H1 (cell line): ENCODE data around the gene TRIM10. TPM values are rescaled to one million over a fixed set of nuclear protein-coding genes. Genes with fewer than 3 reads are reported as not detected.

ENCODE experiments used
- CTCF ChIA-PET: fragments of 300-600 bp; sonication (Branson Sonifier 250); formaldehyde crosslinking; loops from one replicate; lab custom pipeline; 2021; ENCODE audit not compliant: partially characterized antibody; lab: Charles Lee
- POLR2A ChIA-PET: fragments of 300-600 bp; sonication (Branson Sonifier 250); formaldehyde crosslinking; loops from one replicate; lab custom pipeline; 2021; ENCODE audit warnings: inconsistent platforms; ENCODE audit not compliant: partially characterized antibody; lab: Charles Lee
- DNase-seq, 2 experiments: peaks; one replicate each; pipeline versions ENCODE4 v3.0.0 to v3.0.0-alpha.2; 2010 to 2022; ENCODE audit warnings: low spot score in 2 of 2, low read depth in 1 of 2, mixed read lengths in 1 of 2
- FAIRE-seq: peaks from 2 replicates; lab custom pipeline; 2011; peaks lifted over from hg19 to GRCh38; lab: Jason Lieb, UNC
- H2AFZ ChIP-seq: 2 replicates; pipeline ENCODE4 v1.8.1; 2012; ENCODE audit warnings: low read length, inconsistent platforms
- H2AK5ac ChIP-seq: 2 replicates; pipeline ENCODE4 v1.6.1; 2013; ENCODE audit warnings: low read depth, low read length
- H2BK120ac ChIP-seq: replicated peaks from 2 replicates; pipeline ENCODE3; 2013; ENCODE audit warnings: low read depth, low read length, inconsistent platforms
- H2BK12ac ChIP-seq: 2 replicates; pipeline ENCODE4 v1.6.1; 2013; ENCODE audit warnings: low read depth, low read length
- H2BK15ac ChIP-seq: 2 replicates; pipeline ENCODE4 v1.6.1; 2013; ENCODE audit warnings: low read length
- H2BK20ac ChIP-seq: 2 replicates; pipeline ENCODE4 v1.6.1; 2013; ENCODE audit warnings: low read length
- H2BK5ac ChIP-seq: 2 replicates; pipeline ENCODE4 v1.6.1; 2013; ENCODE audit warnings: low read depth, low read length
- H3K14ac ChIP-seq: 2 replicates; pipeline ENCODE4 v1.6.1; 2013; ENCODE audit warnings: inconsistent platforms; ENCODE audit not compliant: insufficient read length
- H3K18ac ChIP-seq: 2 replicates; pipeline ENCODE4 v1.6.1; 2013; ENCODE audit warnings: low read length; ENCODE audit errors: extremely low read depth
- H3K23ac ChIP-seq: 2 replicates; pipeline ENCODE4 v1.6.1; 2013; ENCODE audit warnings: inconsistent platforms; ENCODE audit not compliant: insufficient read length
- H3K23me2 ChIP-seq: 2 replicates; pipeline ENCODE4 v1.6.1; 2013; ENCODE audit warnings: low read depth, low read length
- H3K27ac ChIP-seq: 2 replicates; pipeline ENCODE4 v1.6.1; 2011; ENCODE audit warnings: low read depth, low read length, inconsistent platforms
- H3K27me3 ChIP-seq, 4 experiments: replicated peaks in 1 of 4; 1 replicate in 1 of 4; 2 replicates in 3 of 4; pipeline versions ENCODE4 v1.6.1 to v1.8.1; 2011 to 2013; ENCODE audit warnings: low read length in 3 of 4, mild to moderate bottlenecking in 3 of 4, inconsistent platforms in 2 of 4, mixed read lengths in 2 of 4, moderate library complexity in 1 of 4; ENCODE audit not compliant: control insufficient read depth in 3 of 4, insufficient read depth in 3 of 4; ENCODE audit errors: extremely low read depth in 1 of 4
- H3K36me3 ChIP-seq, 4 experiments: 2 replicates each; pipeline versions ENCODE4 v1.6.1 to v1.8.1; 2011 to 2013; ENCODE audit warnings: mild to moderate bottlenecking in 4 of 4, low read length in 3 of 4, moderate library complexity in 2 of 4, control low read depth in 1 of 4, inconsistent platforms in 1 of 4; ENCODE audit not compliant: insufficient read depth in 4 of 4, control insufficient read depth in 2 of 4
- H3K4ac ChIP-seq: replicated peaks from 2 replicates; pipeline ENCODE3; 2013; ENCODE audit warnings: low read length, low read depth, mixed read lengths, inconsistent platforms; ENCODE audit not compliant: insufficient read length
- H3K4me1 ChIP-seq, 4 experiments: replicated peaks in 1 of 4; 1 replicate in 1 of 4; 2 replicates in 3 of 4; pipeline versions ENCODE4 v1.6.1 to v1.8.1; 2011 to 2013; ENCODE audit warnings: low read length in 3 of 4, inconsistent platforms in 2 of 4, mixed read lengths in 1 of 4; ENCODE audit not compliant: insufficient read depth in 4 of 4, control insufficient read depth in 3 of 4
- H3K4me2 ChIP-seq, 2 experiments: 2 replicates each; pipeline versions ENCODE4 v1.6.1 to v1.8.1; 2011 to 2013; ENCODE audit warnings: low read depth in 2 of 2, low read length in 2 of 2, control low read depth in 1 of 2, inconsistent platforms in 1 of 2, mild to moderate bottlenecking in 1 of 2; ENCODE audit not compliant: insufficient read depth in 1 of 2
- H3K4me3 ChIP-seq, 4 experiments: fragments of 200-600, 300-600 bp in 1 of 4; sonication (generic), shearing (Covaris generic), sonication (Bioruptor Twin) in 1 of 4; 2 replicates each; pipeline versions ENCODE4 v1.5.1 to v1.8.1; 2011 to 2016; ENCODE audit warnings: low read length in 4 of 4, low read depth in 3 of 4, control low read depth in 2 of 4, inconsistent platforms in 2 of 4, mild to moderate bottlenecking in 2 of 4, mixed read lengths in 1 of 4, moderate library complexity in 1 of 4; ENCODE audit not compliant: insufficient read depth in 2 of 4; ENCODE audit errors: extremely low read depth in 1 of 4
- H3K56ac ChIP-seq: replicated peaks from 2 replicates; pipeline ENCODE3; 2013; ENCODE audit warnings: low read depth, mild to moderate bottlenecking, mixed read lengths, low read length, inconsistent platforms; ENCODE audit not compliant: insufficient read length
- H3K79me1 ChIP-seq: 2 replicates; pipeline ENCODE4 v1.6.1; 2013; ENCODE audit warnings: low read depth, low read length, control low read depth
- H3K79me2 ChIP-seq, 2 experiments: 2 replicates each; pipeline versions ENCODE4 v1.6.1 to v1.8.1; 2012 to 2013; ENCODE audit warnings: low read length in 2 of 2, mild to moderate bottlenecking in 2 of 2, inconsistent platforms in 1 of 2; ENCODE audit not compliant: insufficient read depth in 2 of 2, control insufficient read depth in 1 of 2
- H3K9ac ChIP-seq, 4 experiments: replicated peaks in 1 of 4; 1 replicate in 1 of 4; 2 replicates in 3 of 4; pipeline versions ENCODE4 v1.6.1 to v1.8.1; 2011 to 2013; ENCODE audit warnings: low read depth in 3 of 4, low read length in 3 of 4, control low read depth in 2 of 4, mild to moderate bottlenecking in 2 of 4, moderate library complexity in 2 of 4, inconsistent platforms in 1 of 4; ENCODE audit errors: extremely low read depth in 1 of 4
- H3K9me3 ChIP-seq, 2 experiments: 2 replicates each; pipeline versions ENCODE4 v1.6.1 to v1.8.1; 2012 to 2013; ENCODE audit warnings: mild to moderate bottlenecking in 2 of 2, moderate library complexity in 2 of 2, control low read depth in 1 of 2, inconsistent platforms in 1 of 2, low read depth in 1 of 2, low read length in 1 of 2, mixed read lengths in 1 of 2; ENCODE audit not compliant: insufficient read depth in 2 of 2
- H4K20me1 ChIP-seq, 2 experiments: replicated peaks in 1 of 2; 2 replicates each; pipeline versions ENCODE3 to v1.8.1; 2011 to 2013; ENCODE audit warnings: inconsistent platforms in 2 of 2, low read length in 2 of 2, mild to moderate bottlenecking in 1 of 2; ENCODE audit not compliant: insufficient read depth in 2 of 2, control insufficient read depth in 1 of 2
- H4K5ac ChIP-seq: 2 replicates; pipeline ENCODE4 v1.6.1; 2013; ENCODE audit warnings: low read length, low read depth, mixed read lengths, inconsistent platforms; ENCODE audit not compliant: insufficient read length
- H4K8ac ChIP-seq: 2 replicates; pipeline ENCODE4 v1.8.0; 2013; ENCODE audit warnings: mild to moderate bottlenecking, moderate library complexity, low read length, inconsistent platforms; ENCODE audit not compliant: insufficient read depth; ENCODE audit errors: extremely low read depth
- H4K91ac ChIP-seq: replicated peaks from 2 replicates; pipeline ENCODE3; 2013; ENCODE audit warnings: low read length, mixed read lengths, inconsistent platforms; ENCODE audit not compliant: insufficient read length
- BACH1 ChIP-seq: IDR thresholded peaks from 2 replicates; pipeline ENCODE4 v1.6.1; 2012; ENCODE audit warnings: low read length, improper control_type of control experiment
- CBX8 ChIP-seq: fragments of 300-800, 300-1000 bp; sonication (generic); IDR thresholded peaks from 2 replicates; pipeline ENCODE4 v1.7.1; 2016; ENCODE audit warnings: low read depth, low read length, borderline replicate concordance
- CEBPB ChIP-seq: IDR thresholded peaks from 2 replicates; pipeline ENCODE4 v1.6.1; 2012; ENCODE audit warnings: low read depth, low read length
- EZH2 ChIP-seq: fragments of 200-600 bp; sonication (generic); IDR thresholded peaks from 2 replicates; pipeline ENCODE4 v1.7.1; 2012; ENCODE audit warnings: low read depth, mild to moderate bottlenecking, moderate library complexity, low read length, inconsistent platforms; ENCODE audit not compliant: severe bottlenecking
- HDAC2 ChIP-seq, 2 experiments: fragments of 300-600 bp in 1 of 2; sonication (generic) in 1 of 2; IDR thresholded peaks; 2 replicates each; pipeline ENCODE4 v1.6.1; 2011 to 2012; ENCODE audit warnings: low read depth in 2 of 2, low read length in 2 of 2, mild to moderate bottlenecking in 2 of 2, moderate library complexity in 2 of 2, borderline replicate concordance in 1 of 2, inconsistent platforms in 1 of 2
- PHF8 ChIP-seq: fragments of 200-600 bp; sonication (generic); conservative IDR thresholded peaks from 2 replicates; pipeline ENCODE4 v1.7.1; 2012; ENCODE audit warnings: low read depth, mild to moderate bottlenecking, inconsistent platforms, low read length, moderate library complexity
- POLR2AphosphoS5 ChIP-seq: IDR thresholded peaks from 2 replicates; pipeline ENCODE4 v1.6.1; 2011; ENCODE audit warnings: low read depth, low read length
- SIN3A ChIP-seq, 2 experiments: IDR thresholded peaks in 1 of 2; conservative IDR thresholded peaks in 1 of 2; 2 replicates each; pipeline ENCODE4 v1.6.1; 2011 to 2012; ENCODE audit warnings: low read length in 2 of 2, improper control_type of control experiment in 1 of 2, low read depth in 1 of 2, mild to moderate bottlenecking in 1 of 2
- SP2 ChIP-seq: IDR thresholded peaks from 2 replicates; pipeline ENCODE4 v1.6.1; 2012; ENCODE audit warnings: mild to moderate bottlenecking, low read length, inconsistent platforms
- WGBS, 2 experiments: shearing (Covaris generic) in 1 of 2; methylation state at CpG; one replicate each; pipeline versions ENCODE4 v1.1.6 to v1.1.7; 2013 to 2015; ENCODE audit warnings: low lambda C conversion rate in 2 of 2, mixed read lengths in 2 of 2, inconsistent platforms in 1 of 2, low coverage in 1 of 2, missing lambda C conversion rate in 1 of 2; ENCODE audit not compliant: insufficient replicate concordance in 2 of 2, insufficient coverage in 1 of 2, insufficient read length in 1 of 2; ENCODE audit errors: extremely low coverage in 1 of 2, missing lambda C conversion rate in 1 of 2; 5-methylcytosine and 5-hydroxymethylcytosine counted together
- polyA plus RNA-seq, 7 experiments: library from polyadenylated mRNA; depleted of rRNA in 3 of 7; stranded (reverse) in 5 of 7; unstranded in 2 of 7; fragments of >200 nt in 5 of 7; fragments of 200-250 nt in 2 of 7; gene quantifications; 1 replicate in 5 of 7; 2 replicates in 1 of 7; 4 replicates in 1 of 7; pipeline versions ENCODE4 v1.2.1 to v1.2.3, GENCODE V29; 2011 to 2013; ENCODE audit warnings: missing spikeins in 2 of 7, mixed read lengths in 2 of 7
- total RNA-seq: library from RNA; stranded (reverse); fragmentation: NEBNext Ultra II Directional; extraction: Animal tissue kit (Norgen Biotek cat#: 25700); gene quantifications from 2 replicates; pipeline ENCODE4 v1.2.1, GENCODE V29; 2021
- TF ChIP-seq, protein P1 (sequence below): IDR thresholded peaks from 2 replicates; pipeline ENCODE4 v1.6.1; 2011; ENCODE audit warnings: low read length, improper control_type of control experiment

TRIM10 gene
- total and polyA plus RNA-seq, 2 of the 8 experiments (the other 6 are each of a cell fraction or from before 2014, with no cell fraction given), result 0.06 TPM; not detected in 1

DNA sequence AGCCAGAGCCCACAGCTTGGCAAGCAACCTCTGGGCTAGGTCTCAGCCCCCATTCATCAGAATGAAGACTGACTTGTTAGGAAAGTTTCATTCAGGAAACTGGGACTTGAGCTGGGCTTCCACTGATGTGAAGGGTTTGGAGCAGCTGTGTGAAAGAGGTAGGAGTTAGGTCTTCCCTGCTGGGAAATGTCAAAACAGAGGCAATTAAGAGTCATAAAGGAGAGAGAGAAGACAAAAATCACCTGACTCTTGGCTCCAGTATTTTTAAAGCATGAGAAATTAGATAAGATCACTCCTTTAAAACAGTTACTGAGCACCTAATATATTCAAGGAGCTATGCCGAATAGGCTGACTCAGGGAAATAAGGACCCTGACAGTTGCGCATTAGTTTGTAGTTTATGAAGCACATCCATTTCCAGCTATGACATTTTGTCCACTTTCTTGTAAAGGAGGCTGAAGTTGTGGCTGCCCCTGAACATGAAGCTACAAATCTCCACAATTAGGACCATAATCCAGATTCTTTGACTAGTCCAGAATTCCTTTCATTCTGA lies 29.0 kb downstream of the TRIM10 start:
- 85% methylated on average over 2 of the region's 2 CpGs; no CpG with 5 or more reads in 1 of the 2 experiments for WGBS, 2 experiments
- H2BK120ac ChIP-seq, result no peak overlapping the region
- H3K4me1 ChIP-seq, result no peaks in the 10 kb centered on the region; a peak in 3 of 7 replicates
- H3K23me2 ChIP-seq, result peaks cover 8% of the 10 kb centered on the region; the same call in 1 of the 2 replicates
- no peak overlapping the region for H3K4ac ChIP-seq
- H2BK15ac ChIP-seq, result no peak overlapping the region
- ChIA-PET CTCF (interaction anchor here (0.6 to 10.2 kb wide), 32 partner anchors 9 to 436 kb away, joined by 3 to 166 read pairs (median 6); partner anchors contain the start of gene TRIM31), POLR2A (interaction anchor here (1.2 to 1.4 kb wide), 3 partner anchors 14 to 41 kb away, joined by 3 to 6 read pairs (median 3); no protein-coding TSS in a partner anchor)
- H3K14ac ChIP-seq, result no peak overlapping the region
- no peak overlapping the region for H2BK5ac ChIP-seq
- no peak overlapping the region for H2BK20ac ChIP-seq
- no peak overlapping the region for H4K91ac ChIP-seq
- H3K4me3 ChIP-seq, result no peak overlapping the region
- DNase-seq, result no peak
- H3K9ac ChIP-seq, result no peak overlapping the region
- no peak overlapping the region for H3K56ac ChIP-seq
- H3K27me3 ChIP-seq, result peaks cover 10 to 43% (median 32%) of the 10 kb centered on the region in 4 experiments
- H3K79me1 ChIP-seq, result no peaks in the 10 kb centered on the region
- no peak overlapping the region for H2AFZ ChIP-seq
- H2AK5ac ChIP-seq, result no peak overlapping the region
- H3K18ac ChIP-seq, result no peak overlapping the region
- no peak overlapping the region for H4K5ac ChIP-seq
- H3K4me2 ChIP-seq, result no peak overlapping the region
- no peaks in the 10 kb centered on the region for H3K79me2 ChIP-seq
- no peak overlapping the region for H3K23ac ChIP-seq
- H3K36me3 ChIP-seq, result no peaks in the 10 kb centered on the region
- H4K8ac ChIP-seq, result no peak overlapping the region
- no peak overlapping the region for H3K27ac ChIP-seq
- no peaks in the 10 kb centered on the region for H4K20me1 ChIP-seq
- no peak for FAIRE-seq
- no peak overlapping the region for H2BK12ac ChIP-seq
- no peaks in the 10 kb centered on the region for H3K9me3 ChIP-seq
- TF ChIP-seq, protein P1, sequence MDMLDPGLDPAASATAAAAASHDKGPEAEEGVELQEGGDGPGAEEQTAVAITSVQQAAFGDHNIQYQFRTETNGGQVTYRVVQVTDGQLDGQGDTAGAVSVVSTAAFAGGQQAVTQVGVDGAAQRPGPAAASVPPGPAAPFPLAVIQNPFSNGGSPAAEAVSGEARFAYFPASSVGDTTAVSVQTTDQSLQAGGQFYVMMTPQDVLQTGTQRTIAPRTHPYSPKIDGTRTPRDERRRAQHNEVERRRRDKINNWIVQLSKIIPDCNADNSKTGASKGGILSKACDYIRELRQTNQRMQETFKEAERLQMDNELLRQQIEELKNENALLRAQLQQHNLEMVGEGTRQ, result no peak
- no peak for TF ChIP-seq SP2
- no peak for TF ChIP-seq BACH1
- TF ChIP-seq EZH2, result no peak
- TF ChIP-seq CEBPB, result no peak
- TF ChIP-seq POLR2AphosphoS5, result no peak
- TF ChIP-seq PHF8, result no peak
- no peak for TF ChIP-seq HDAC2 (IDR thresholded peaks at IDR 0.05; ENCODE audit: borderline replicate concordance in 1 of 2, low read depth in 2 of 2, low read length in 2 of 2)
- no peak for TF ChIP-seq CBX8
- TF ChIP-seq SIN3A (conservative IDR thresholded peaks at IDR 0.05 in 1 of 2, IDR thresholded peaks at IDR 0.05 in 1 of 2; ENCODE audit: low read depth in 1 of 2, low read length in 2 of 2), result no peak
